HG03558 (cell line): Measurements from ENCODE around the gene SCN4A.
A peak's percentile ranks its signal among the peaks of the same experiment; 100 is the strongest.
"Not testable (repeated sequence)": the region's sequence is repeated elsewhere in the genome, so short reads cannot be mapped to it uniquely, and the experiment has no call there.

Source experiments
- ATAC-seq: cut with Tn5 transposase; IDR thresholded peaks from one replicate; pipeline ENCODE4 v1.9.1; 2021; ENCODE audit warnings: moderate number of reproducible peaks; ENCODE audit not compliant: unreplicated experiment; ENCODE audit errors: extremely low read depth

SCN4A gene

DNA sequence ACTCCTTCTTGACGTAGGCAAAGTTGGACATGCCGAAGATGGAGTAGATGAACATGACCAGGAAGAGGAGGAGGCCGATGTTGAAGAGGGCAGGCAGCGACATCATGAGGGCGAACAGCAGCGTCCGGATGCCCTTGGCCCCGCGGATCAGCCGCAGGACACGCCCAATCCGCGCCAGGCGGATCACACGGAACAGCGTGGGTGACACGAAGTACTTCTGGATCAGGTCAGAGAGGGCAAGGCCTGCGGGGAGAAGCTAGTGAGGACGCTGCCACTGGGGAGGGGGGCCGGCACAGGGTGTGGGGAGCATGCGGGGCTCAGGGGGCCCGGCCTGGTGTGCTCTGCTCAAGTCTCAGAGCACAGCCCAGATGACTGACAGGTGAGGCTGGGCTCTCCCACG is 31.0 kb downstream of the SCN4A start:
- no peak for ATAC-seq

DNA sequence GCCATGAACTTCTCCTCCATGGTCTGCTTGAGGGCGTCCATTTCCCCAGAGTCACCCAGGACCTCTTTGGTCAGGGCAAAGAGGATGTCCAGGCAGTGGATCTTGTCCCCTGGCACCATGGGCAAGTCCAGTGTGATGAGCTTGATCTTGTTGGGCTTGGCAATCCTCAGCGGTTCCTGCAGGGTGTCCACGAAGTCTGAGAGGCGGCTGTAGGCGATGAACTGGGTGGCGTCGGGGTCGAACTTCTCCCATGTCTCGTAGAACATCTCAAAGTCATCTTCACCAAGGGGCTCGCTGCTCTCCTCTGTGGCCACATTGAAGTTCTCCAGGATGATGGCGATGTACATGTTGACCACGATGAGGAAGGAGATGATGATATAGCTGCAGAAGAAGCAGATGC is 31.6 kb downstream of the SCN4A start:
- ATAC-seq: no peak

DNA sequence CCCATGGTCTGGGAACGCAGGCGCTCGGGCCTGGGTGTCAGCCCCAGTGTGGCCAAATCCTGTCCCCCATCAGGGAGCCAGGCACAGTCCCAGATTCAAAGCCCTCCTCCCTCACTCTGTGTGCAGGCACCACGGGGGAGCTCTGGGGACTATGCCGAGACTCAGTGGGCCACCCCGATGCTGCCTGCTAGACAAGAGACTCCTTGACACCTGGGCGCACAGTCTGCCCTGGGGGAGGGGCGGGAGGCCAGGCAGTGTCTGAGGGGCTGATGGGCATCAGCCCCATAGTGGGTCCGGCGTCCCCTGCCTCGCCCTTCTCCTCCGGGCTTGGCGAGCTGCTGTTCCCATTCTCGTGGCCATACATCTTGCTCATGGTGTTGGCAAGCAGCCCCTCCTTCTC is 32.1 kb downstream of the SCN4A start:
- ATAC-seq: no peak

DNA sequence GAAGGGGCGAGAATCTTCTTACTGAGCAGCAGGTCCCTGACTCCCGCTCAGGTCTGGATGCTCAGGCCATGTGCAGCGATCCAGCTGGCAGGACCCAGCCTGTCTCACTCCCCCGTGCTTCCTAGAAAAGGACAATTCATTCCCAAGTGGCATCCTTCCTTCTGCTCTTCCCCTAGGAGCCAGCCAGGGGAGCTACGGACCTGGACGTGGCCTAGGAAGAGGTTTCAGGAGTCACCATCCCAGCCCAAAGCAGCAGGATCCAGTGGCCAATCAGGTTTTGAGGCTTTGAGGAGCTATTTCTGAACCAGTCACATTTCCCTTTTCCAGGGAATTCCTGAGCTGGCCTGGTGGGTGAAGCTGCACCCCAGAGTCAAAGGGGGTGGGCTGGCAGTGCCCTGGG is 32.8 kb downstream of the SCN4A start:
- no peak for ATAC-seq

DNA sequence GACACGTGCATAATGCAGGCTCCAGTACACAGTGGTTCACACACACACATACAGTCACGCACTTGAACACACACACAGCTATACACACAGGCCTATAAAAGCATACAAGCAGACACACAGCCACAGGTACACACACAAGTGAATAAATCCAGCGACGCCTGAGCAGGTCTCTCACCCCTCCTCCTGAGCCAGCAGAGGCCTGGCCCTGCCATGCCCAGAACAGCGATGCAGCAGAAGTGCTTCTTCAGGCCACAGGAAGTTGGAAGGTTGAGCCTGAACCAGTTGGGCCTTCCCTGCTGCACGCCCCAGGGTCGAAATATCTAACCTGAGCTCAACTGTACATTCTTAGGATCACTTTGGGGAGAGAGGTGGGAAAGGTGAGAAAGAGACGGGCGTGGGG is 33.3 kb downstream of the SCN4A start:
- ATAC-seq: no peak

DNA sequence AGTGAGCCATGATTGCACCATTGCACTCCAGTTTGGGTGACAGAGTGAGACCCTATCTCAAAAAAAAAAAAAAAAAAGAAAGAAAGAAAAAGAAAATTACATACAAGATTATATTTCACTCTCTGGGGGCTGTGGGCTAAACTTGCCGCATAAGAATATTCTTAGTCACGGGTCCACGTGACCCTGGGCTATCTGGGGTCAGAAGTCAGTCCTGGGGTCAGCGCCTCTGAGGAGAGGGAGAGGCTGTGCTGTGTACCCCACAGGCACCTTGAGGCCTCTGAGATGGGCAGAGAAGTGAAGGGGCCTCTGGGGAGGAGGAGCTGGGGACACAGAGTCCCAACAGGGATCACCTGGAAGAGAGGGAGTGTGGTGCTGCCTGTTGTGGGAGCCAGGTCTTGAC is 34.8 kb downstream of the SCN4A start:
- no peak for ATAC-seq

DNA sequence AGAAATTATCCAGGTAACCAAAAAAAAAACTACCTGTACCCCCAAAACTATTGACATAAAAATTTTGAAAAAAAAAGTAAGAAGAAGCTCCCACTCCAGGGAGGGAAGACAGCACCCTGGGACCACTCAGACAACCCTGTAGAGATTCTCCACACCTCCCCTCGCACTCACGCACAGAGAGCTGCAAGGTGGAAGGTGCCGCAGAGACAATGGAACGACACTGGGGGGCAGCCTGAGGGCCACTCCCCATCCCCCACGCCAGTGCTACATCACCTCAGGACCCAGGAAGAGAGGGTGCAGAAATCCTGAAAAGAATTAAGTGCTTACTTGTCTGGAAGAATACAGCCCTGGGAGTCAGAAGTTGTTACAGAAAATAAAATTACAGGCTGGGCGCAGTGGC is 35.4 kb downstream of the SCN4A start:
- no peak for ATAC-seq

DNA sequence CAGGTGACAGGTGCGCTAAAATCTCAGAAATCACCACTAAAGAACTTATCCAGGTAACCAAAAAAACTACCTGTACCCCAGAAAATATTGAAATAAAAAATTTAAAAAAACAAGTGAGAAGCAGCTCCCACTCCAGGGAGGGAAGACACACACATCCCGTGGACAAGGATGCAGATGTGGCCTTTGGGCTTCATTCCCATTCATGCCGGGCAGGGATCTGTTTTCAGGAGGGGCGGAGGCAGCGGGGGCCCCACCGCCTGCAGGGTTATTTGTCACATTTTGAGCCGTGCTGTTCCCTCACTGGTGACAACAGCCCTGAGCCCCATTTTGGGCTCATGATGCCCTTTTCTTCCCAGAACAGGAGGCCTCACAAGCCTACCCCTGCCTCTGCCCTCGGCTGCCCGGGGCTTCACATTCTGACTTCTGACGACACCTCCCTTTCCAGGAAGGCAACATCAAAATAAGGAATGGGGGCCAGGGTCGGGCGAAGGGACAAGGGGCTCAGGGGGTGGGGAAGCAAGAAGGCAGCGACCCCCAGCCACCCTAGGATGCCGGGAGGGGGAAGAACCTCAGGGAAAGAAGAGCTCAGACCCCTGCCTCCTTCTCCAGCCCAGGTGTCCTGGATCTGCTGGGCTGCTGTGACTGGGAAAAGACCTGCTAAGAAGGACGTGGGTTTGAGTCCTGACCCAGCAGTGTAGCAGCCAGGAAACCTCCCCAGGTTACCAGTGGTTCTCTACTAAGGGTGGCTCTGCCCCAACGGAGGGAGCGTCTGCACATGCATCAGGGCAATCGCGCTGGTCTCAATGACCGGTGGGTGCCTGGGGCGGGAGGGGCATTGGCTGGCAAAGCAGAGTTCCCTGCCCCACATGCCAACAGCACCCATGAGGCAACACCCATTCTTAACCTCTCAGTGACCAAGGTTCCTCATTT is 38.3 kb downstream of the SCN4A start:
- ATAC-seq: no peak

DNA sequence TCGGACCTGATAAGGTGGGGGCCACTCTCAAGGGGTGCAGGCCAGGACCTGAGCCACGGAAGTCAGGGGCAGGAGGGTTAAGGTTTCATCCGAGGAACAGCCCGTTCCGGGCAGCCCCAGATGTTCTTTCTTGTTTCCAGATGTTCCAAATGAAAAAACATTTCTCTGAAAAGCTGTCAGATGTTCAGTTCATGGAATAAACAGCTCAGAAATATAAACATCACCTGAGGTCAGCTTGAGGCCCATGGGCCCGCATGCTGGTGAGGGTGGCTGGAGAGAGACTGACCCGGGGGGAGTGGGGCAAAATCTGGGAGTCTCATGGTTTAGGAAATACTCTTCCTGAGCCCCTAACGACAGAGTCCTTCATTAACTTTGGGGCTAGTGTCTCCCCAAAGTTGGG is 39.1 kb downstream of the SCN4A start:
- ATAC-seq: no peak

DNA sequence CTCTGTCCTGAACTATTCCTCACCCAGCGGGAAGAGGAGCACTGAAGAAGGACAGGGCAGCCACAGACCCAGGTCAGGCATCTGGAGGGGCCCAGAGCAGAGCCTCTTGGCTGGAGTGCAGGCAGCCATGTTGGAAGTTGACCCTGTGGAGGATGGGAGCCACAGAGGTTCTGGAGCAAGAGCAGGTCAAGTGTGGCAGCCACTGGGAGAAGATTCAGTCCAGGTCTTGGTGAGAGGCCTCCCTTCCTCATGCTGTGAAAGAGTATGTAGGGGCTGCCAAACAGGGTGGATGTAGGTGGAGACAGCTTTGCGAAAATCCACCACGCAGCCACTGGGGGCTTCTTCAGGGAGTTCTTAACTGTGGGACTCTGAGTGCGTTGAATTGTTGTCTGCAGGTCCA is 40.0 kb downstream of the SCN4A start:
- no peak for ATAC-seq

DNA sequence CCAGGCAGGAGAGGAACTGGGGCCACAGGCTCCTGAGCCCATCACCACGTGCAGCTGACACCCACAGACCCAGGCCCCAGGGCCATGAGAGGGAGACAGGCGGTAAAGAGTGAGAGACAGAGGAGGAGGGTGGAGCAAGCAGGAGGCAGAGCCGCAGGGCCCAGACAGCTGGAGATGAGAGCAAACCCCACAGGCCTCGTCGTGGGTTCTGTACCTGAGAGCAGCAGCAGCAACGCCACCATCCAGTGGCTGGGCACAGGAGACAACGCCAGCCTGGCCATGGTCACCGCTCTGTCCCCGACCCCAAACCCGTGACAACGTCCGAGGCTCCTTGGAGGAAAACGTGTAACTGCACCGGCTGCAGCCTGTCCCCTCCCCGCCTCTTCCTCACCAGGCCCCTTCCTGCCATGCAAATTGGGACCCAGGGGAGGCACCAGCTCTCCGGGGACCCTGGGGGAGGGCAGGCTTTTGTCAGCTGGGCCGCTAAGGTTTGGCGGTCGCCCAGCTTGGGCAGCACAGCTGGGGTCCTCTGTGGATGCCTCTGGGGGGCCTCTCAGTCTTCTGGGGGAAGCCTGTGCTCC is 40.6 kb downstream of the SCN4A start, which contains the start of gene CD79B:
Gene CD79B (minus strand): TSS at position 351 of the 581 bp plus-strand sequence. CDS start 70 bp downstream, at position 281.
- peak; percentile 49 for ATAC-seq

DNA sequence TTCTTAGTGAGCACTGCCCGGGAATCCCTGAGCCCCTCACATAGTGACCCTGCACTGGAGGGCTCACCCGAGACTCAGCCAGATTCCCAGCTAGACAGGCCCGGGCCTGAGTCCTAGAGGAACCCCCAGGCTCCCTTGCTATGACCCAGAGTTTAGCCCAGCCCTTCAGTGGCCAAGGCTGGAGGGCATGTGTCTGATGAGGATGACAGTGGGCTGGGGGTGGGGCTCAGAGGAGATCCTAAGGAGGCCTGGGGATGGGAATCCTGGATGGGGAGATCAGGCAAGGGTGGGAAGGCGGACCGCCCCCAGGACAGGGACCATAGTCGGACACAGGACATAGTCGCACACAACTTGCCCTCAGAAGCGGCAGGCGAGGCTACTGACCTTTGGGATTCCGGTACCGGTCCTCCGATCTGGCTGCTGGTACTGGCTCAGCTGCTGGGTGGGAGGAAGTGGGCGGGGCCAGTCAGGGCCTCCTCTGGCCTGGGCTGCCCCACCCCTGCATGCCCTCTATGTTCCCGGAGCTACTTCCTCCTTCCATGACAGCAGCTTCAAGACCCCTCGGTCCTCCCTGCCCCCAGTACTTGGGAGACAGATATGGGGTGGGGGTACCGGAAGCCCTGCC is 41.7 kb downstream of the SCN4A start:
- no peak for ATAC-seq

DNA sequence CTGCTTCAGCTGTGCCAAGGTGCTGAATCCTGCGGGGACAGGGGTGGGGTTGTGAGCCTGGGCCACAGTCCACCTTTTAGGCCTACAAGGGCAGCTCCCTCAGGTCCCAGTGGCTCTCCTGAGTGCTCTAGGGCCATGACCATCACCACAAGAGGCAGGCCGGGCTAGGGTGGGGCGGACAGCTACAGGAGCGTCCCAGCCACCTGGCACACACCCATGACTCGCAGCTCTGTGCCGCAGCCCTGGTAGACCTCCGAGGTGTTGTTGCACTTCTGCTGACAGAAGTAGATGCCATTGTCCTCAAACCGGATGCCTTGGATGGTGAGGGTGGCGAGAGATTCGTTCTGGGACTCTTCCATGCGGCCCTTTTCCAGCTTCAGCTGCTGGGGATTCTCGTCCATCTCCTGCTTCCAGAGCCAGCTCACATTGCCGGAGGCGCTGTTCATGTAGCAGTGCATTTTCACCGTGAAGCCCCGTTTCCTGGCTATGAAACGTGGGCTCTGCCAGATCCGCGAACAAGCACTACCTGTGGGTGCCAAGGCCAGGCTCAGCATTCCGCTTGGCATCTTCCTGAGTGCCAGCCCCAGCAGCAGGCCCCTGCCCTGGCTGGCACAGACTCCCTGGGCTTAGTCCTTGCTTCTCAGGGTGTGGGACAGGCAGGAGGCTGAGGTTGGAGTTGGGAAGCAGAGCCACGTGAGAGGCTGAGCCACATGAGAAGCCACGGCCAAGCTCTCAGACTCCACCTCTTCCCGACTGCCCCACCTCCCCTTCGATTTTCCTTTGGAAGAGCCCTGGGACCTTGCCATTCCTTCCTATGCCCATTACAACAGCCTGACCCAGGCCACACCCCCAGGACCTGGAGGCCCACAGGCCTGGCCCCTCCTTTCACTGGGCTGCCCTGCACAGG is 42.6 kb downstream of the SCN4A start:
- ATAC-seq: no peak

DNA sequence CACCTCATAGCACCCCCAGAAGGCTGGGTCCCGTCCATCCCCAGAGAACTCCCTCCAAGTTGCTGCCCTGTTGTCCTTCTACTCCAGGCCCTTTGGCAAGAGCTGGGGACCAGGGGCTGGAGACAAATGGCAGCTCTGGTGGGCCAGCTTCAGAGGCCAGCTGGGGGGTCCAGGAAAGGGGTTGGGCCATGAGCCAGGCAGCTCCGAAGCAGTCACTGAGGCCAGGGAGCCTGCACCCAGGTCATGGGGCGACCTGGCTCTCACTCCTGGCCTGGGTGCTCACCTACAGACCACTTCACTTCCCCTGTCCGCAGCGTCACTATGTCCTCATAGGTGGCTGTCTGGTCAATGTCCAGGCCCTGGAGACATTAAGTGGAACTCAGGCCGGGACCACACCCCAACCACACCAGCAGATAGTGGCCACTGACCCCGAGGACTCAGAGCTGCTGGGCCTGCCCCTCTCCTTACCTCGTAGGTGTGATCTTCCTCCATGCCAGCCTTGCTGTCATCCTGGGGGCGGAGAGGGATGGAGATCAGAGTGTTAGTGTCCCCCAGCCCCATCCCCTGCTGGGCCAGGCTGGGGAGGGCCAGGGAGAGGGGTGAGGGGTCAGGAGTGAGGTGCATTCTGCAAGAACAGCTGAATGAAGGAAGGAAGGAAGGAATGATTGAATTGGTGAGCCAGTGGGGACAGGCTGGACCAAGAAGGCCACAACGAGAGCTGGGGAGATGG is 43.6 kb downstream of the SCN4A start:
- no peak for ATAC-seq

DNA sequence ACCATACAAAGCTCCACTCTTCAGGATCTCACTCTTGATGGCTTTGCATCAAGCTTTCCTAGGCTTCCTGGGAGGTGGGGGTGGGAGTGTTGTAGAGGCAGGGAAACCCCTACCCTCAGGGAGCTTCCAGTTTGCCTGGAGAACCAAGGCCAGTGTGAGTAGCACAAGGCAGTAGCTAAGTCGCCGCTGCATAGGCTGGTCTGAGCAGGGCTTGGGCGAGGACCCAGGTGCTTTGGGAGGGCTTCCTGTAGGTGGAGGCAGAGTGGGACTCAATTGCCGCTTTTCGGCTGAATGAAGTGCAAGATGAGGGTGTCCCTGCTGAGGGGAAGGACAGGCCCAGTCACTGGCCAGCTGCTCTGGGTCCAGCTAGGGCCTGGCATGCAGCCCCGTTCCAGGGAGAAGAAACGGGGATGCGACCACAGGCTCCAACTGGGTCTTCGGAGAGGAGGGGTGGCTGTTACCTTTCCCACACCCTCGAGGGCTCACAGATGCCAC is 44.5 kb downstream of the SCN4A start:
- no peak for ATAC-seq

DNA sequence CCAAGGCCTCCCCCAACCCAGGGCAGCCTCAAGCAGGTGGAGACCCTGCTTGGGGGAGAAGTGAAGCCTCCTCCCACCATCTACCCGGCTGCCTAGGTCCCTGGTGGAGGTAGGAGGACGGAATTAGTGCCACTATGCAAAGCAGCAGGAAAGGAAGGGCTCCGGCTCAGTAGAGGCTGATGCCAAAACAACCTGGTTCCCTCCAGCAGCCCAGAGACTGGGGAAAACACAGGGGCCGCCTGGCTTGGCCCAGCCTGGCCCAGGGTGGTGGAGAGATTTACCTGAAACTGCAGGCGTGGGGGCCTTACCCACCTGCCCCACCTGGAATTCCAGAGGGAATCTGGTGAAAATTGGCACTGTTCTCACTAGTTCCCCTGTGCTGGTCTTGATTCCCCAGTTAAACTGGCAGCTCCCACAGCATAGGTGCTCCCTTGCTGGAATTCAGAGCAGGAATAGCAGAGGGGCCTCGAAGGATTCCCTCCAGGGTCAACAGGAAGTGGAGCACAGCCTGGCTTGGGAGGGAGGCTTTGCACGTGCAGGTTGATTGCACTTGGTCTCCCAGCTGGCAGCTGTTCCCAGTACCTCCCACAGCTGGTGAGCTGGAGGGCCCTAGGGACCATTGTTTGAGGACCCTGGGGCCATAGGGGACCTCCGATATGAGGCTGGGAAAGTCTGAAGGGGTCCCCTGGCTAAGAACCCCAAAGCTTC is 45.1 kb downstream of the SCN4A start:
- ATAC-seq: no peak

DNA sequence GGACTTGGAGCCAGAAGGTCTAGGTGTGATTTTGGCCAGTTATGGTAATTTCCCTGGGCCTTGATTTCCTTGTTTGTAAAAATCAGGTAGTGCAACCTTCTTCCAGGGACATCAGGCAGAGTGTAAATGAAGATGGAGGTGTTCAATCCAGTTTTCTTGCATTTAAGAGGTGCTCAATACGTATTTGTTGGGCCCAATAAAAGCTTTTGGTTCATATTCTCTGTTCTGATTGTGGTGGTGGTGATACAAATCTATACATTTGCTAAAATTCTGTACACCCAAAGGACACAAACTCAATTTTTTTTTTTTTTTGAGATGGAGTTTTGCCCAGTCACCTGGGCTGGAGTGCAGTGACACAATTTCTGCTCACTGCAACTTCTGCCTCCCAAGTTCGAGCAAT is 46.6 kb downstream of the SCN4A start:
- ATAC-seq: no peak

DNA sequence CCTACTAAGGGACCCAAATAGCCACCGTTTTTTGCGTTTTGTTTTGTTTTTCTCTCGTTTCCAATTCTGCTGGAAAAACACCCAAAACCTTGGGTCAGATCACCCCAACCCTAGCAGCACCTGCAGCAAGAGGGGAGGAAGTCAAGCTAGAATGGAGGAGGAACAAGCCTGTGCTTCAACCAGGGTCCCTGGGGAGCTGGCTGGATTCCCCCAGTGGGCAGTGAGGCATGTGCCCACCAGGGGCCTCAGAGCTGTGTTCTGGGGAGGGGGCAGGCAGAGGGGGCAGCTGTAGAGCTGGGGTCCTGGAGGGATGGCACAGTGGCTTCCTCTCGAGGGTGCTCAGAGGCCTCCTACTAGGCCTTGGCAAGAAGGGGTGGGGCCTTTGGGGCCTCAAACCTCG is 47.1 kb downstream of the SCN4A start:
- no peak for ATAC-seq

DNA sequence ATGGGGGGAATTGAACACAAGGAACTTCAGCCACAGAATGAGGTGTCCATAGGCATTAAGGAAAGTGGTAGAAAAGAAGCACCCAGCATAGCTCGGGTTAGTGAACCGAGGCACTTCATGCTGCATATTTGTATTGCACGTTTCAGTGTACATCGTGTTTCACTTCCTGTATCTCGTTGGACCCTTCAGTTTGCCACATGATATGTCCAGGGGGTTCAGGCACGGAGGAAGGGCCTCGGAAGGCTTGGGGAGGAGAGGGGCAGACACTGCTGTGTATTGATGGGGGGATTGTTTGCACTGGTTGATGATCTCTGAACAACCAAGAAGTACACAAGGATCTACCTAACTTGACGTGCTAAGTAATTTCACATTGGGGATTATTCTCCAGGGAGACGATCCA is 50.3 kb downstream of the SCN4A start:
- ATAC-seq: not testable (repeated sequence)
